KMS-11 (cell line): ENCODE data around the gene ST6GALNAC5.

Source experiments
- H2AFZ ChIP-seq: fragments of 200-600 bp; sonication (generic); 2 replicates; pipeline ENCODE4 v1.6.1; 2016; ENCODE audit warnings: antibody characterized with exemption, mixed run types, low read depth
- H3K27ac ChIP-seq: fragments of 200-600 bp; sonication (generic); 2 replicates; pipeline ENCODE4 v1.6.1; 2016; ENCODE audit warnings: mild to moderate bottlenecking, mixed run types
- H3K27me3 ChIP-seq: fragments of 200-600 bp; sonication (generic); 2 replicates; pipeline ENCODE4 v1.6.1; 2017; ENCODE audit warnings: mild to moderate bottlenecking, low read depth, mixed run types, moderate library complexity; ENCODE audit not compliant: insufficient read depth
- H3K36me3 ChIP-seq: fragments of 200-600 bp; sonication (generic); 2 replicates; pipeline ENCODE4 v1.6.1; 2017; ENCODE audit warnings: mild to moderate bottlenecking, mixed run types; ENCODE audit not compliant: insufficient read depth
- H3K4me1 ChIP-seq: fragments of 200-600 bp; sonication (generic); 2 replicates; pipeline ENCODE4 v1.6.1; 2016; ENCODE audit warnings: mild to moderate bottlenecking, low read depth, mixed run types; ENCODE audit not compliant: poor library complexity, severe bottlenecking
- H3K4me2 ChIP-seq: fragments of 200-600 bp; sonication (generic); 2 replicates; pipeline ENCODE4 v1.7.0; 2016; ENCODE audit warnings: mild to moderate bottlenecking, mixed run types
- H3K4me3 ChIP-seq: fragments of 200-600 bp; sonication (generic); IDR thresholded peaks from 2 replicates; pipeline ENCODE4 v1.6.1; 2017; ENCODE audit warnings: low read depth, low read length, mixed read lengths; ENCODE audit not compliant: insufficient read depth
- H3K79me2 ChIP-seq: fragments of 200-600 bp; sonication (generic); 2 replicates; pipeline ENCODE4 v1.6.1; 2016; ENCODE audit warnings: low read depth, mixed run types; ENCODE audit not compliant: insufficient read depth
- H3K9ac ChIP-seq: fragments of 200-600 bp; sonication (generic); 2 replicates; pipeline ENCODE4 v1.6.1; 2016; ENCODE audit warnings: mild to moderate bottlenecking, mixed run types
- H4K20me1 ChIP-seq: fragments of 200-600 bp; sonication (generic); 2 replicates; pipeline ENCODE4 v1.6.1; 2016; ENCODE audit warnings: mild to moderate bottlenecking, mixed run types; ENCODE audit not compliant: insufficient read depth
- CTCF ChIP-seq: fragments of 200-600 bp; sonication (generic); conservative IDR thresholded peaks from 2 replicates; pipeline ENCODE4 v1.6.1; 2017; ENCODE audit warnings: low read depth, mild to moderate bottlenecking, antibody characterized with exemption, low read length, moderate library complexity, mixed read lengths

ST6GALNAC5 gene

GRCh38 chr1:77051425-77051824 lies 184.1 kb downstream of the ST6GALNAC5 start:
- H3K79me2 ChIP-seq: no peaks in the 10 kb centered on the region
- no peaks in the 10 kb centered on the region for H3K36me3 ChIP-seq
- no peak overlapping the region for H2AFZ ChIP-seq
- H3K4me3 ChIP-seq: no peak overlapping the region
- no peak for TF ChIP-seq CTCF
- H3K27me3 ChIP-seq: no peaks in the 10 kb centered on the region
- H3K4me1 ChIP-seq: no peaks in the 10 kb centered on the region
- H3K9ac ChIP-seq: no peak overlapping the region
- no peak overlapping the region for H3K4me2 ChIP-seq
- no peaks in the 10 kb centered on the region for H4K20me1 ChIP-seq
- no peak overlapping the region for H3K27ac ChIP-seq

GRCh38 chr1:77056525-77056924 lies 189.2 kb downstream of the ST6GALNAC5 start:
- Histone ChIP-seq H3K9ac (no peak overlapping the region), H3K27me3 (no peaks in the 10 kb centered on the region), H3K79me2 (no peaks in the 10 kb centered on the region), H3K4me3 (no peak overlapping the region), H2AFZ (no peak overlapping the region), H3K27ac (no peak overlapping the region), H4K20me1 (no peaks in the 10 kb centered on the region), H3K4me1 (no peaks in the 10 kb centered on the region), H3K4me2 (no peak overlapping the region), H3K36me3 (no peaks in the 10 kb centered on the region)
- no peak for TF ChIP-seq CTCF

- H3K79me2 ChIP-seq: no peaks in the 10 kb centered on the region
- H3K4me3 ChIP-seq: no peak overlapping the region
- TF ChIP-seq CTCF: no peak
- no peaks in the 10 kb centered on the region for H3K4me1 ChIP-seq
- H3K27me3 ChIP-seq: no peaks in the 10 kb centered on the region
- no peaks in the 10 kb centered on the region for H4K20me1 ChIP-seq
- no peak overlapping the region for H2AFZ ChIP-seq
- H3K4me2 ChIP-seq: no peak overlapping the region
- H3K27ac ChIP-seq: no peak overlapping the region
- no peaks in the 10 kb centered on the region for H3K36me3 ChIP-seq
- no peak overlapping the region for H3K9ac ChIP-seq
Observed at GRCh38 chr1:77057994-77058585, 190.8 kb downstream of the ST6GALNAC5 start.

GRCh38 chr1:77060000-77060399 lies 192.7 kb downstream of the ST6GALNAC5 start:
- no peaks in the 10 kb centered on the region for H3K36me3 ChIP-seq
- no peak overlapping the region for H3K27ac ChIP-seq
- no peak overlapping the region for H3K4me2 ChIP-seq
- H3K79me2 ChIP-seq: no peaks in the 10 kb centered on the region
- no peaks in the 10 kb centered on the region for H3K27me3 ChIP-seq
- H3K9ac ChIP-seq: no peak overlapping the region
- TF ChIP-seq CTCF: no peak
- no peak overlapping the region for H3K4me3 ChIP-seq
- H4K20me1 ChIP-seq: no peaks in the 10 kb centered on the region
- H3K4me1 ChIP-seq: no peaks in the 10 kb centered on the region
- no peak overlapping the region for H2AFZ ChIP-seq
